Measurements from ENCODE around the gene BORCS5. TPM values are rescaled to one million over a fixed set of nuclear protein-coding genes. Genes with fewer than 3 reads are reported as not detected.

The BORCS5 gene
- total RNA-seq, 1 donor from 2014 or later = 25.2 TPM

DNA sequence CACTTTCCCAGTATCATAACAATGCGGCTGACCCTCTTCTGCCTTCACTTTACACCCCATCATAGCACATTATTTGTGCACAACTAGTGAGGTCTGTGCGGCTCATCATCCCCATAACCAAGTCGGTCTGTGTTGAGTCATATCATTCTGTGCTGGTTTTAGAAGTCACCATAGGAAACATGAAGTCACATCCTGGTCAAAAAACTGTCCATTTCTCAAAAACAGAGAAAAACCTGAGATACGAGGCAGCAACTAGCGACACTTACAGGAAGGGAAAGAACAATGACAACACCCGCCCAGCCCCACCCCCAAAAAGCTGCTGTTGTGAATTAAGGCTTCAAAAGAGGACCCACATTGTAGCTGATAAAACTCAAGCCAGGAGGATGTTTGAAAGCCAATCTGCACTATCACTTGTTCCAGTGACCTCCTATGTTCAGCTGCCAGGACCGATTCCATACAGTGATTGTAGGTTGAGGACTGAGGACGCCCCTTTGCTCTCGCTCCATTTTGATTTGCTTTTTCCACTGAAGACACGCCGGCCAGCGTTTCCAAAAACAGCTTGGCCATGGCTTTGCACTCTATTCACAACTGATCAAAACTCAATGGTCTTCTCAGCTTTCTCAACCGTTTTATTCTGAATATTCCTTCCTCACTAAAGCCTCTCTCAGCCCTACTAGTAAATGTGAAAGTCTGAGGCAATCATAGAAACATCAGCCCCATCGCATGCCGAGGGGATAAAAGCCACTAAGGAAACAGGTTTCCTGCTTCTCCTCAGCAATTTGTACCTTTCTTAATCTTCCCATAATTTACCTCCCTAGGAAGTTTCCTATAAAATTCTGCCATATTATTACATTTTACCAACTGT, 118.3 kb downstream of the BORCS5 start:
- no peak for DNase-seq (ENCODE audit: low spot score, unreplicated experiment)
- Mint-ChIP-seq H3K4me3 (ENCODE audit: low read depth) (no peak overlapping the region), H3K36me3 (ENCODE audit: insufficient read depth) (peaks cover 62% of the 10 kb centered on the region), H3K27ac (peak overlapping the region; percentile 22), H3K9me3 (ENCODE audit: low read depth) (peaks cover 11% of the 10 kb centered on the region), H3K27me3 (no peaks in the 10 kb centered on the region), H3K4me1 (ENCODE audit: low read depth) (no peaks in the 10 kb centered on the region)
- TF ChIP-seq, protein P1, sequence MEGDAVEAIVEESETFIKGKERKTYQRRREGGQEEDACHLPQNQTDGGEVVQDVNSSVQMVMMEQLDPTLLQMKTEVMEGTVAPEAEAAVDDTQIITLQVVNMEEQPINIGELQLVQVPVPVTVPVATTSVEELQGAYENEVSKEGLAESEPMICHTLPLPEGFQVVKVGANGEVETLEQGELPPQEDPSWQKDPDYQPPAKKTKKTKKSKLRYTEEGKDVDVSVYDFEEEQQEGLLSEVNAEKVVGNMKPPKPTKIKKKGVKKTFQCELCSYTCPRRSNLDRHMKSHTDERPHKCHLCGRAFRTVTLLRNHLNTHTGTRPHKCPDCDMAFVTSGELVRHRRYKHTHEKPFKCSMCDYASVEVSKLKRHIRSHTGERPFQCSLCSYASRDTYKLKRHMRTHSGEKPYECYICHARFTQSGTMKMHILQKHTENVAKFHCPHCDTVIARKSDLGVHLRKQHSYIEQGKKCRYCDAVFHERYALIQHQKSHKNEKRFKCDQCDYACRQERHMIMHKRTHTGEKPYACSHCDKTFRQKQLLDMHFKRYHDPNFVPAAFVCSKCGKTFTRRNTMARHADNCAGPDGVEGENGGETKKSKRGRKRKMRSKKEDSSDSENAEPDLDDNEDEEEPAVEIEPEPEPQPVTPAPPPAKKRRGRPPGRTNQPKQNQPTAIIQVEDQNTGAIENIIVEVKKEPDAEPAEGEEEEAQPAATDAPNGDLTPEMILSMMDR (IDR thresholded peaks at IDR 0.05; ENCODE audit: unreplicated experiment) = no peak

DNA sequence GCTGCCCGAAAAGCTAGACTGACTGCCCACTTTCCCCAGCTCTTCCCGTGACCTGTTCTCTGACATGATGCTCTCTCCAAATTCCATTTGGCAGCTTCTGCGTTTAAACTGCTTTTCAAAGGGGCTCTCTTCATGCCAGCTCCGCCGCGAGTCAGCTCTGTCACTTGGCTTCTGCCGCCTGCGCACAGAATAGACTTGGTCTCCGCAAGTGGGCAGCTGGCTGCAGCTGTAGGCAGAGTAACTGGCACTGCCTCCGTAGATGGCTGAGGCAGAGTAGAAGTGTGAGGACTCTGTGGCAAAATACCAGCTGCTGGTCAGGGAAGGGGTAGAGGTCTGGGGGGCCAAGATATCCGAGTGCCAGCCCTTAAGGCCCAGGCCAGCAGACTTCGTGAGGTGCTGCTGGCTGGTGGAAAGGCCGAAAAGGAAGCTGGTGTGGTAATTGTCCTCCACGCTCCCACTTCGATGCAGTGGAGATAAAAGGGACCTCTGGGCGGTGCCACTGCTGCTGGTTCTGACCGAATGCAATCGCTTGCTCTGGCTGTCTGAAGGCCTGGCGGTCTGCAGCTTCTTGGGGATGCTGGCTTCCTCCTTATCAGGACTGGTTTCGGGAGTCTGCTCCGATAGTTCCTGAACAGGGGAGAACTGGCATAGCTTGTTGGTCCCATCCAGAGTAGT, 120.1 kb downstream of the BORCS5 start:
- Mint-ChIP-seq H3K4me1 (ENCODE audit: low read depth) (no peaks in the 10 kb centered on the region), H3K9me3 (ENCODE audit: low read depth) (peaks cover 3% of the 10 kb centered on the region), H3K27ac (no peak overlapping the region), H3K27me3 (no peaks in the 10 kb centered on the region), H3K36me3 (ENCODE audit: insufficient read depth) (peaks cover 44% of the 10 kb centered on the region), H3K4me3 (ENCODE audit: low read depth) (no peak overlapping the region)
- no peak for DNase-seq (ENCODE audit: low spot score, unreplicated experiment)
- TF ChIP-seq, protein P1 (IDR thresholded peaks at IDR 0.05; ENCODE audit: unreplicated experiment) = no peak

DNA sequence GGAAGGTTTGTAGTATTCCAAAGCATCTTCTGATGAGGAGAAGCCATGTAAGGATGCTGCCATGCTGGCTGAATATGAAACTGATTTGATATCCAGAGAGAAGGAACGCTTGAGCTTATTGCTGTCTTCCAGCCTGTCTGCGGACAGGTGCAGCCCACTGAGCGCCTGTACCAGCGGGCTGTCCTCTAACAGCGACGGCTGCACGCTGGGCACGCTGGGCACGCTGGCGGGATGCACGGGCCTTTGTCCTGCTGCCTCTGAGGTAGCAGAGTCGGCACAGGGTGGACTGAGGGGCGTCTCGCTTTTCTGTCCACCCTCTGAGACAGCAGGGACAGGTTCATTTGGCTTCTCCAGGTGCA, 120.6 kb downstream of the BORCS5 start:
- H3K4me3 Mint-ChIP-seq (ENCODE audit: low read depth) = no peak overlapping the region
- no peaks in the 10 kb centered on the region for H3K4me1 Mint-ChIP-seq (ENCODE audit: low read depth)
- no peak overlapping the region for H3K27ac Mint-ChIP-seq
- peaks cover 3% of the 10 kb centered on the region for H3K9me3 Mint-ChIP-seq (ENCODE audit: low read depth)
- DNase-seq (ENCODE audit: low spot score, unreplicated experiment) = no peak
- TF ChIP-seq, protein P1 (IDR thresholded peaks at IDR 0.05; ENCODE audit: unreplicated experiment) = no peak
- peaks cover 43% of the 10 kb centered on the region for H3K36me3 Mint-ChIP-seq (ENCODE audit: insufficient read depth)
- no peaks in the 10 kb centered on the region for H3K27me3 Mint-ChIP-seq

DNA sequence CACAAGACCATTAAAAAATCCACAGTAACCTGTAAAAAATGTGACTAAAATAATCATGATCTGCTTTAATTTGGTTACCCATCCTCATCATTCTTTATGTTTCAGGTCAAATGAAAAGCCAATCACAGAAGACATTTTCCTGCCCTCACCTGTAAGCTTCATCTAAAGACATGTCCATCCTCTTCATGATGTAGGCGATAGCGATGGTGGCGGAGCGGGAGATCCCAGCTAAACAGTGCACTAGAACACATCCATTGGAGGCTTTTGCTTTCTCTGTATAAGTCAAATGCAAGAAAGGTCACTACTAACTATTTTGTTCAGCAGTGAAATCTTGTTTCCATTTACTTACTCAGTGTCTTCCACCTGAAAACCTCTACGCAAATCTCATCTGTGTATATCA, 123.2 kb downstream of the BORCS5 start:
- no peaks in the 10 kb centered on the region for H3K27me3 Mint-ChIP-seq
- H3K4me1 Mint-ChIP-seq (ENCODE audit: low read depth) = no peaks in the 10 kb centered on the region
- peaks cover 36% of the 10 kb centered on the region for H3K36me3 Mint-ChIP-seq (ENCODE audit: insufficient read depth)
- no peak for DNase-seq (ENCODE audit: low spot score, unreplicated experiment)
- no peak overlapping the region for H3K4me3 Mint-ChIP-seq (ENCODE audit: low read depth)
- TF ChIP-seq, protein P1 (IDR thresholded peaks at IDR 0.05; ENCODE audit: unreplicated experiment) = no peak
- no peak overlapping the region for H3K27ac Mint-ChIP-seq
- no peaks in the 10 kb centered on the region for H3K9me3 Mint-ChIP-seq (ENCODE audit: low read depth)

DNA sequence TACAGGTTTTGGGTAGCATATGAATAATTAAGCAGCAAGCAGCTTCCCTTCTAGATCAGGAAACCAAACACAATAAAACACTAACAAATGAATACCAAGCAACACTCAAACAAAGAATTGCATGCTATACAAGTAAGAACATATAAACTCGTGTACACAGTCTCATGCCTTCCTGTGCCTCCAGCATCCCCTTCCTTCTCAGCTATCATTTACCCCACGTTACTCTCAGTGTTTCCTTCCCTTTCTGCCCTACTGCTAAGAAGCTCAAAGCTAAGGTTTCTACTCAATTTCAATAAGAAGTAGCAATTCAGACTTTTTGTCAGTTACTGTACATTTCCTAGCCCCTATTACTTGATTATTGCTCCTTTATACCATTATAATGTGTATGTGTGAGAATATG, 124.8 kb downstream of the BORCS5 start:
- Mint-ChIP-seq H3K9me3 (ENCODE audit: low read depth) (no peaks in the 10 kb centered on the region), H3K27ac (no peak overlapping the region), H3K27me3 (no peaks in the 10 kb centered on the region), H3K4me1 (ENCODE audit: low read depth) (no peaks in the 10 kb centered on the region), H3K36me3 (ENCODE audit: insufficient read depth) (peaks cover 34% of the 10 kb centered on the region), H3K4me3 (ENCODE audit: low read depth) (no peak overlapping the region)
- TF ChIP-seq, protein P1 (IDR thresholded peaks at IDR 0.05; ENCODE audit: unreplicated experiment) = no peak
- DNase-seq (ENCODE audit: low spot score, unreplicated experiment) = no peak

All from progenitor cell of endocrine pancreas (in vitro differentiated cells).